Aorta (tissue), 5 donors: ENCODE results near the gene MBP. TPM values are rescaled to one million over a fixed set of nuclear protein-coding genes. Genes with fewer than 3 reads are reported as not detected.

Experiments
- ATAC-seq: fragments of 200-7000 bp; cut with Tn5 transposase; one replicate; pipeline ENCODE4 v1.9.1; 2022; ENCODE audit warnings: moderate library complexity; ENCODE audit not compliant: low FRiP score
- DNase-seq, 2 donors: peaks; one replicate each; pipeline ENCODE4 v3.0.0-alpha.2; 2020
- H3K27ac ChIP-seq, 2 donors: one replicate each; pipeline ENCODE4 v1.5.1; 2013; ENCODE audit warnings: low read length in 2 of 2, mild to moderate bottlenecking in 2 of 2, moderate library complexity in 2 of 2, control low read depth in 1 of 2, inconsistent platforms in 1 of 2, low read depth in 1 of 2
- H3K27me3 ChIP-seq, 2 donors: one replicate each; pipeline ENCODE4 v1.6.1; 2013; ENCODE audit warnings: control low read depth in 1 of 2, low read length in 1 of 2, mild to moderate bottlenecking in 1 of 2, moderate library complexity in 1 of 2; ENCODE audit not compliant: insufficient read depth in 2 of 2, control insufficient read depth in 1 of 2
- H3K36me3 ChIP-seq, 2 donors: one replicate each; pipeline ENCODE4 v1.6.1; 2013; ENCODE audit warnings: control low read depth in 1 of 2, low read length in 1 of 2, mild to moderate bottlenecking in 1 of 2; ENCODE audit not compliant: insufficient read depth in 2 of 2, control insufficient read depth in 1 of 2
- H3K4me1 ChIP-seq, 2 donors: one replicate each; pipeline ENCODE4 v1.6.1; 2013; ENCODE audit warnings: low read length in 2 of 2, control low read depth in 1 of 2, mild to moderate bottlenecking in 1 of 2, moderate library complexity in 1 of 2; ENCODE audit not compliant: insufficient read depth in 2 of 2, control insufficient read depth in 1 of 2
- H3K4me3 ChIP-seq, 2 donors: one replicate each; pipeline ENCODE4 v1.5.1; 2013; ENCODE audit warnings: low read length in 2 of 2, control low read depth in 1 of 2, mild to moderate bottlenecking in 1 of 2
- H3K9me3 ChIP-seq: one replicate; pipeline ENCODE4 v1.6.1; 2013; ENCODE audit warnings: mild to moderate bottlenecking, low read length; ENCODE audit not compliant: control insufficient read depth
- WGBS, 2 donors: extraction: QIAGEN DNeasy Blood & Tissue Kit; methylation state at CpG; one replicate each; pipeline ENCODE4 v1.1.7; 2013; 5-methylcytosine and 5-hydroxymethylcytosine counted together
- intact Hi-C, 2 donors: fragments of 100-400 bp; cut with DNase I; formaldehyde crosslinking; loops; one replicate each; pipeline versions ENCODE4 v1.14.2 to v1.15.0; 2022
- polyA plus RNA-seq, 2 donors: library from polyadenylated mRNA; stranded (reverse); fragments of 200-250 nt; gene quantifications; one replicate each; pipeline ENCODE4 v1.2.3, GENCODE V29; 2013
- total RNA-seq, 2 donors: library from RNA; stranded (reverse); fragmentation: NEBNext Ultra II Directional; extraction: Animal tissue kit (Norgen Biotek cat#: 25700); gene quantifications; one replicate each; pipeline ENCODE4 v1.2.1, GENCODE V29; 2021
- donor health status: healthy with polysubstance abuse.
- donor health status: Bipolar disorder and iron deficiency.
- donor health status: DM: no; HTN: no; CAD: no.
- donor health status: DM: no; HTN: no; CAD: no.
- donor health status: DM: yes; HTN: yes; CAD: no.

MBP gene
- total and polyA plus RNA-seq, 4 donors = 9.1 to 62.7 (median 26.6) TPM

GRCh38 chr18:77008576-77009315 lies 123.8 kb downstream of the MBP start:
- no peak for ATAC-seq
- DNase-seq = peak; percentile 42 to 70
- H3K4me3 ChIP-seq = no peak overlapping the region
- H3K27me3 ChIP-seq = no peaks in the 10 kb centered on the region
- H3K27ac ChIP-seq = no peak overlapping the region
- H3K4me1 ChIP-seq = no peaks in the 10 kb centered on the region
- intact Hi-C loops = loop anchor here (10.0 kb wide), 1 partner anchor 126 kb away; the partner anchor contains the start of gene MBP (in 2 of the 2)
- 85 to 91% methylated on average over 23 of the region's 23 CpGs for WGBS, 2 donors
- no peaks in the 10 kb centered on the region for H3K9me3 ChIP-seq
- no peaks in the 10 kb centered on the region for H3K36me3 ChIP-seq

DNA sequence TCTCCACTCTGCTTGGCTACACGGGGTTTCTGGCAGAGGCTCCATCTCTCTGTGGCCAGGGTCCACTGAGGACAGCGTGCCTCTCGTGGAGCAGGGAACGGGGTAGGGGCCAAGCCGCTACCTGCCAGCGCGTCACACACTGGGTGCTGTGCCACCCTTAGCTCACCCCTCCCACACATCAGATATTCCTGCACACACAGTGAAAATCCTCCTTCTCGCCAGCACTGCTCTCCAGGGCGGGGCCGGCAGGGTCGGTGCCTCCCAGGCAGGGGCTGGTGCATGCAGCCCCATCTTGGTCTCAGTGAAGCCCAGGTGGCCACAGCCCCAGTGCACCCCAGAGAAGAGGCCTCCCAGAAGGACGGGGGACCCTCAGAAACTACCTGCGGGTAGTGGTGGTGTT lies 124.6 kb downstream of the MBP start:
- Histone ChIP-seq H3K27me3 (no peaks in the 10 kb centered on the region), H3K4me1 (no peaks in the 10 kb centered on the region), H3K36me3 (no peaks in the 10 kb centered on the region), H3K4me3 (no peak overlapping the region), H3K27ac (no peak overlapping the region), H3K9me3 (no peaks in the 10 kb centered on the region)
- intact Hi-C loops = loop anchor here (10.0 kb wide), 1 partner anchor 127 kb away; the partner anchor contains the start of gene MBP (in 2 of the 2)
- DNase-seq = peak in 1 of 2 donors; percentile 66
- WGBS, 2 donors = 91 to 92% methylated on average over 13 of the region's 13 CpGs
- no peak for ATAC-seq

- WGBS, 2 donors = 78 to 81% methylated on average over 12 of the region's 12 CpGs
- ATAC-seq (no peak), DNase-seq (peak in 1 of 2 donors; percentile 57)
- intact Hi-C loops = loop anchor here (10.0 kb wide), 1 partner anchor 128 kb away; the partner anchor contains the start of gene MBP (in 2 of the 2)
- Histone ChIP-seq H3K9me3 (no peaks in the 10 kb centered on the region), H3K27ac (no peak overlapping the region), H3K4me3 (no peak overlapping the region), H3K4me1 (no peaks in the 10 kb centered on the region), H3K27me3 (no peaks in the 10 kb centered on the region), H3K36me3 (no peaks in the 10 kb centered on the region)
Observed at GRCh38 chr18:77007251-77007650, 125.3 kb downstream of the MBP start.

GRCh38 chr18:77006305-77007175 lies 126.0 kb downstream of the MBP start:
- intact Hi-C loops = loop anchor here (10.0 kb wide), 1 partner anchor 128 kb away; the partner anchor contains the start of gene MBP (in 2 of the 2)
- ATAC-seq (no peak), DNase-seq (peak; percentile 53 to 72)
- no peak overlapping the region for H3K4me3 ChIP-seq
- H3K36me3 ChIP-seq = no peaks in the 10 kb centered on the region
- H3K27me3 ChIP-seq = no peaks in the 10 kb centered on the region
- H3K9me3 ChIP-seq = no peaks in the 10 kb centered on the region
- no peaks in the 10 kb centered on the region for H3K4me1 ChIP-seq
- WGBS, 2 donors = 84 to 89% methylated on average over 28 to 29 of the region's 29 CpGs
- no peak overlapping the region for H3K27ac ChIP-seq

GRCh38 chr18:77005651-77006195 lies 126.9 kb downstream of the MBP start:
- H3K4me3 ChIP-seq = no peak overlapping the region
- 80 to 85% methylated on average over 11 of the region's 11 CpGs for WGBS, 2 donors
- no peak overlapping the region for H3K27ac ChIP-seq
- DNase-seq (peak in 1 of 2 donors; percentile 41), ATAC-seq (no peak)
- H3K4me1 ChIP-seq = no peaks in the 10 kb centered on the region
- no peaks in the 10 kb centered on the region for H3K9me3 ChIP-seq
- no peaks in the 10 kb centered on the region for H3K27me3 ChIP-seq
- H3K36me3 ChIP-seq = no peaks in the 10 kb centered on the region
- intact Hi-C loops = loop anchor here (10.0 kb wide), 1 partner anchor 129 kb away; the partner anchor contains the start of gene MBP (in 2 of the 2)

DNA sequence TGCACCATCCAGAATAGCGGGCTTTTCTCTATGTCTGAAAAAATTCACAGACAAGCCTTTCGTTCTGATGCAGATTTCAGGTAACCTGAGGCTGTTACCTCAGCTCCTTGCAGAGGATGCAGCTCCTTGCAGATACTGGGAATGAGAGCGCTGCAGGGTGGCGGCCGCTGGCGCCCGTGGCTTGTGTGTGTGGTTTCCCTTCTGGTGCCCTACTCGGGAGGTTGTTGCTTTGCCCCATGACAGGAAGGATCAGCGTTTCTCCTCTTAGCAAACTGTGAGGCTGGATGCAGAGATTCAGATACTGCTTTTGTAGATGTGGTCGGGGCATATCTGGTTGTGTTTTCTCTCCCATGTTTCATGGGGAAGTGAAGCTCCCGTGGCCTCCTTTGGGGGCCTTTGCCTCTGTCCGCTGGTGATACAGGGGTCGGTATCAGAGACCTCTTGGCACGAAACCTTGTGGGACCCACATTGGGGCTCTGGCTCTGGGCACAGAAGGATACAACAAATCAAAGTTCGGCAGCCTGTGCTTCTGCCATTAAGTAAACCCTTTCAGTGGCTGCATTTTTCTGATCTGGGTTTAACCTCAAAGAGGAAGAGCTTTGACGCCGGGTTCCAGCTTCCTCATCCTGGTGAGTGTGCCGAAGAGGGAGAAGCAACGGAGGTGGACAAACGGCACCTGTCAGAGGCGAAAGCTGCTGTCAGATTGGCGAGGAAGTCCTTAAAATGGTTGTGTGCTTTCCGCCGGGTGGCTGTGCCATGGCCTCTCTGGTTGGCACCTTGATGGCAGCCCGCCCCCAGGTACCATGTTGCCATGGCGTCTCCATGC lies 127.8 kb downstream of the MBP start:
- H3K4me1 ChIP-seq = no peaks in the 10 kb centered on the region
- WGBS, 2 donors = 84 to 86% methylated on average over 26 of the region's 26 CpGs
- ATAC-seq (no peak), DNase-seq (peak; percentile 69 to 73)
- intact Hi-C loops = loop anchor here (5.0 to 10.0 kb wide), 2 partner anchors 48 to 130 kb away; partner anchors contain the start of gene MBP (in 2 of the 2)
- H3K9me3 ChIP-seq = no peaks in the 10 kb centered on the region
- no peaks in the 10 kb centered on the region for H3K27me3 ChIP-seq
- no peak overlapping the region for H3K27ac ChIP-seq
- no peaks in the 10 kb centered on the region for H3K36me3 ChIP-seq
- H3K4me3 ChIP-seq = no peak overlapping the region

GRCh38 chr18:77003316-77003715 lies 129.3 kb downstream of the MBP start:
- WGBS, 2 donors = 93% methylated on average over 7 of the region's 7 CpGs
- no peak for DNase-seq
- no peak for ATAC-seq

More at GRCh38 chr18:77003316-77003715, 129.3 kb downstream of the MBP start:
- H3K36me3 ChIP-seq = no peaks in the 10 kb centered on the region
- H3K27me3 ChIP-seq = no peaks in the 10 kb centered on the region
- intact Hi-C loops = loop anchor here (5.0 to 10.0 kb wide), 2 partner anchors 49 to 131 kb away; partner anchors contain the start of gene MBP (in 2 of the 2)
- no peaks in the 10 kb centered on the region for H3K4me1 ChIP-seq
- H3K9me3 ChIP-seq = no peaks in the 10 kb centered on the region
- H3K27ac ChIP-seq = no peak overlapping the region
- no peak overlapping the region for H3K4me3 ChIP-seq
